ENCODE results near the gene HCFC1. TPM values are rescaled to one million over a fixed set of nuclear protein-coding genes. Genes with fewer than 3 reads are reported as not detected.
"Not testable (repeated sequence)": the region's sequence is repeated elsewhere in the genome, so short reads cannot be mapped to it uniquely, and the experiment has no call there.

Gene HCFC1
- total RNA-seq, 2 donors from 2014 or later: 36.6 to 80.5 TPM

- no peak for TF ChIP-seq CTCF (IDR thresholded peaks at IDR 0.05)
- Histone ChIP-seq H3K36me3 (no peaks in the 10 kb centered on the region), H3K4me3 (no peak overlapping the region), H3K9me3 (no peaks in the 10 kb centered on the region), H3K4me1 (no peaks in the 10 kb centered on the region), H3K27ac (peak overlapping the region; percentile 29), H3K9ac (ENCODE audit: low read depth in 2 of 2, low read length in 2 of 2) (no peak overlapping the region), H3K27me3 (no peaks in the 10 kb centered on the region)
- DNase-seq: no peak
- intact Hi-C loops (cut with DNase I): no loop called here
Measured at GRCh38 chrX:153984351-153985178, 12.9 kb upstream of the HCFC1 start.

- intact Hi-C loops (cut with DNase I): no loop called here
- Histone ChIP-seq H3K27me3 (no peaks in the 10 kb centered on the region), H3K27ac (no peak overlapping the region), H3K4me1 (no peaks in the 10 kb centered on the region), H3K9ac (ENCODE audit: low read depth in 2 of 2, low read length in 2 of 2) (peak overlapping the region in 1 of 2 donors; percentile 26), H3K9me3 (no peaks in the 10 kb centered on the region), H3K36me3 (no peaks in the 10 kb centered on the region), H3K4me3 (no peak overlapping the region)
- TF ChIP-seq CTCF (IDR thresholded peaks at IDR 0.05): no peak
- DNase-seq: no peak
Measured at GRCh38 chrX:153983321-153983801, 11.7 kb upstream of the HCFC1 start.

- peak overlapping the region; percentile 27 for H3K27ac ChIP-seq
- H3K36me3 ChIP-seq: no peaks in the 10 kb centered on the region
- H3K27me3 ChIP-seq: no peaks in the 10 kb centered on the region
- no peak overlapping the region for H3K4me3 ChIP-seq
- no peaks in the 10 kb centered on the region for H3K4me1 ChIP-seq
- no peak overlapping the region for H3K9ac ChIP-seq (ENCODE audit: low read depth in 2 of 2, low read length in 2 of 2)
- H3K9me3 ChIP-seq: no peaks in the 10 kb centered on the region
- DNase-seq: no peak
- intact Hi-C loops (cut with DNase I): no loop called here
- TF ChIP-seq CTCF (IDR thresholded peaks at IDR 0.05): no peak
Measured at GRCh38 chrX:153981771-153982533, 10.3 kb upstream of the HCFC1 start.

GRCh38 chrX:153981231-153981630 lies 9.6 kb upstream of the HCFC1 start:
- no peak overlapping the region for H3K4me3 ChIP-seq
- H3K36me3 ChIP-seq: no peaks in the 10 kb centered on the region
- H3K27ac ChIP-seq: peak overlapping the region; percentile 27
- no peak for TF ChIP-seq CTCF (IDR thresholded peaks at IDR 0.05)
- intact Hi-C loops (cut with DNase I): no loop called here
- no peaks in the 10 kb centered on the region for H3K27me3 ChIP-seq
- DNase-seq: no peak
- no peaks in the 10 kb centered on the region for H3K4me1 ChIP-seq
- H3K9me3 ChIP-seq: no peaks in the 10 kb centered on the region
- no peak overlapping the region for H3K9ac ChIP-seq (ENCODE audit: low read depth in 2 of 2, low read length in 2 of 2)

- H3K27me3 ChIP-seq; H3K4me3 ChIP-seq; H3K9me3 ChIP-seq; H3K36me3 ChIP-seq; H3K27ac ChIP-seq; H3K9ac ChIP-seq (ENCODE audit: low read depth in 2 of 2, low read length in 2 of 2); intact Hi-C loops (cut with DNase I); H3K4me1 ChIP-seq; DNase-seq: not testable (repeated sequence)
Measured at GRCh38 chrX:153980394-153980793, 8.8 kb upstream of the HCFC1 start.
